Uterus (tissue), 2 donors: ENCODE results near the gene RNU6-1.

ENCODE experiments used
- POLR2A ChIP-seq, 2 donors: fragments of 450-650 bp; IDR thresholded peaks; one replicate each; pipeline ENCODE4 v1.6.1; 2016; ENCODE audit warnings: antibody characterized with exemption in 2 of 2, mild to moderate bottlenecking in 1 of 2, moderate library complexity in 1 of 2
- TF ChIP-seq, protein P1 (sequence below), 4 experiments: fragments of 200-600 bp in 2 of 4; fragments of 450-650 bp in 2 of 4; sonication (generic) in 2 of 4; IDR thresholded peaks; one replicate each; pipeline ENCODE4 v1.5.1; 2016 to 2019; ENCODE audit warnings: antibody characterized with exemption in 4 of 4, mild to moderate bottlenecking in 2 of 4, moderate library complexity in 1 of 4

DNA sequence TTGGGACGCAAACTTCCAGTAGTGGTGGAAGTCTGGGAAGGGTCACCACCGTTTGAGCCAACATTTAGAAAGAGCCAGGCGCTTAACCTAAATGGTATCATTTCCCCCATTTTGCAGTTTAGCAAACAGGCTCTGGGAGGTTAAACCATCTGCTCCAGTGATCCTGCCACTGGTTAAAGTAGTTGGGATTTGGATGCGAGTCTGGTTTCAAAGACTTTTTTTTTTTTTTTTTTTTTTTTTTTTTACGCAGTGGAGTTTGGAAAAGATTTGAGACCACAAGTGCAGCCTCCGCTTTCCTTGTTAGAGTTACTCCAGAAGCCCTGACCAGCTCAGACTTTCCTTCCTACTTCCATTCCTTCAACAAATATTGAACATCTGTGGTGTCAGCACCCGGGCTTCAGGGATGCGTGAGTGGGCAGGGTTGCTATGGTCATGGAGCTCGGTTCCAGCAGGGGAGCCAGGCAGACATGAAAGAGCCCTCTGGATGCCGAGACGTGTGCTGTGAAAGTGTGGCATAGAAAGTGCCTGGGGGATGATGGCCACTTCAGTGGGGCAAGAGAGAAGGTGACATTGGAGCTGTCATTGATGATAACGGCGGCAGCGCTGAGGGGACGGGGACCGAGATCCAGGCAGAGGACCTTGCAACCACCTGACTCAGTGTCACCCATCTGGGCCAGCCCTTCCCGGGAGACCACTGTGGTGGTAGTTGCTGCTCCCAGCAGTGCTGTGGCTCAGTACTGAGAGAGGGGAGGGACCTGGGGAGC is 1.1 kb upstream of the RNU6-1 start:
- TF ChIP-seq, protein P1, sequence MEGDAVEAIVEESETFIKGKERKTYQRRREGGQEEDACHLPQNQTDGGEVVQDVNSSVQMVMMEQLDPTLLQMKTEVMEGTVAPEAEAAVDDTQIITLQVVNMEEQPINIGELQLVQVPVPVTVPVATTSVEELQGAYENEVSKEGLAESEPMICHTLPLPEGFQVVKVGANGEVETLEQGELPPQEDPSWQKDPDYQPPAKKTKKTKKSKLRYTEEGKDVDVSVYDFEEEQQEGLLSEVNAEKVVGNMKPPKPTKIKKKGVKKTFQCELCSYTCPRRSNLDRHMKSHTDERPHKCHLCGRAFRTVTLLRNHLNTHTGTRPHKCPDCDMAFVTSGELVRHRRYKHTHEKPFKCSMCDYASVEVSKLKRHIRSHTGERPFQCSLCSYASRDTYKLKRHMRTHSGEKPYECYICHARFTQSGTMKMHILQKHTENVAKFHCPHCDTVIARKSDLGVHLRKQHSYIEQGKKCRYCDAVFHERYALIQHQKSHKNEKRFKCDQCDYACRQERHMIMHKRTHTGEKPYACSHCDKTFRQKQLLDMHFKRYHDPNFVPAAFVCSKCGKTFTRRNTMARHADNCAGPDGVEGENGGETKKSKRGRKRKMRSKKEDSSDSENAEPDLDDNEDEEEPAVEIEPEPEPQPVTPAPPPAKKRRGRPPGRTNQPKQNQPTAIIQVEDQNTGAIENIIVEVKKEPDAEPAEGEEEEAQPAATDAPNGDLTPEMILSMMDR (IDR thresholded peaks at IDR 0.05) = no peak
- TF ChIP-seq POLR2A (IDR thresholded peaks at IDR 0.05) = no peak
